Measurements from ENCODE around the gene THSD4.
"Not testable (repeated sequence)": the region's sequence is repeated elsewhere in the genome, so short reads cannot be mapped to it uniquely, and the experiment has no call there.

THSD4 gene

GRCh38 chr15:71349736-71350526 is 234.7 kb downstream of the THSD4 start:
- no peak for DNase-seq (ENCODE audit: low read depth in 2 of 2)

- DNase-seq (ENCODE audit: low read depth in 2 of 2) = no peak
Observed at GRCh38 chr15:71350622-71351378, 235.5 kb downstream of the THSD4 start.

- DNase-seq (ENCODE audit: low read depth in 2 of 2) = no peak
Observed at GRCh38 chr15:71352125-71352524, 236.9 kb downstream of the THSD4 start.

GRCh38 chr15:71352765-71353164 is 237.5 kb downstream of the THSD4 start:
- no peak for DNase-seq (ENCODE audit: low read depth in 2 of 2)

GRCh38 chr15:71353171-71353570 is 237.9 kb downstream of the THSD4 start:
- DNase-seq (ENCODE audit: low read depth in 2 of 2) = no peak

- DNase-seq (ENCODE audit: low read depth in 2 of 2) = no peak
Observed at GRCh38 chr15:71355268-71355667, 240.0 kb downstream of the THSD4 start.

GRCh38 chr15:71357321-71357732 is 242.1 kb downstream of the THSD4 start:
- DNase-seq (ENCODE audit: low read depth in 2 of 2) = no peak

GRCh38 chr15:71357967-71358366 is 242.7 kb downstream of the THSD4 start:
- no peak for DNase-seq (ENCODE audit: low read depth in 2 of 2)

GRCh38 chr15:71359246-71359645 is 244.0 kb downstream of the THSD4 start:
- no peak for DNase-seq (ENCODE audit: low read depth in 2 of 2)

GRCh38 chr15:71362556-71362955 is 247.3 kb downstream of the THSD4 start:
- no peak for DNase-seq (ENCODE audit: low read depth in 2 of 2)

GRCh38 chr15:71362987-71363968 is 248.0 kb downstream of the THSD4 start:
- DNase-seq (ENCODE audit: low read depth in 2 of 2) = no peak

- DNase-seq (ENCODE audit: low read depth in 2 of 2) = no peak
Observed at GRCh38 chr15:71364117-71364584, 248.9 kb downstream of the THSD4 start.

- no peak for DNase-seq (ENCODE audit: low read depth in 2 of 2)
Observed at GRCh38 chr15:71366522-71366921, 251.3 kb downstream of the THSD4 start.

- DNase-seq (ENCODE audit: low read depth in 2 of 2) = no peak
Observed at GRCh38 chr15:71366926-71367325, 251.7 kb downstream of the THSD4 start.

GRCh38 chr15:71367737-71368136 is 252.5 kb downstream of the THSD4 start:
- DNase-seq (ENCODE audit: low read depth in 2 of 2) = not testable (repeated sequence)

GRCh38 chr15:71372769-71373168 is 257.5 kb downstream of the THSD4 start:
- not testable (repeated sequence) for DNase-seq (ENCODE audit: low read depth in 2 of 2)

- no peak for DNase-seq (ENCODE audit: low read depth in 2 of 2)
Observed at GRCh38 chr15:71373917-71374316, 258.6 kb downstream of the THSD4 start.

GRCh38 chr15:71374607-71375352 is 259.5 kb downstream of the THSD4 start:
- no peak for DNase-seq (ENCODE audit: low read depth in 2 of 2)

- no peak for DNase-seq (ENCODE audit: low read depth in 2 of 2)
Observed at GRCh38 chr15:71375934-71376333, 260.7 kb downstream of the THSD4 start.

GRCh38 chr15:71379893-71380292 is 264.6 kb downstream of the THSD4 start:
- no peak for DNase-seq (ENCODE audit: low read depth in 2 of 2)

GRCh38 chr15:71380345-71380744 is 265.1 kb downstream of the THSD4 start:
- DNase-seq (ENCODE audit: low read depth in 2 of 2) = no peak
